Activated CD4-positive, alpha-beta T cell treated with anti-CD3 and anti-CD28 coated beads, Interleukin-2, amount 10 ng/mL, durations not matched to agents 7 days and 5 days (primary cell): ENCODE data around the gene PDE1A. TPM values are rescaled to one million over a fixed set of nuclear protein-coding genes. Genes with fewer than 3 reads are reported as not detected.

Experiments
- CTCF ChIA-PET: fragments of 350-600 bp; sonication (Branson Sonifier 250); formaldehyde crosslinking; loops from one replicate; lab custom pipeline; 2021; ENCODE audit warnings: antibody characterized with exemption; lab: Charles Lee
- POLR2A ChIA-PET: fragments of 350-600 bp; sonication (Branson Sonifier 250); formaldehyde crosslinking; loops from one replicate; lab custom pipeline; 2021; ENCODE audit warnings: antibody characterized with exemption; lab: Charles Lee
- DNase-seq: peaks from one replicate; pipeline ENCODE4 v3.0.0-alpha.2; 2020
- H3K27ac Mint-ChIP-seq: one replicate; pipeline ENCODE4 v1.8.0; 2021; ENCODE audit warnings: mild to moderate bottlenecking, moderate library complexity, mixed read lengths
- H3K27me3 Mint-ChIP-seq: one replicate; pipeline ENCODE4 v1.8.0; 2021; ENCODE audit warnings: mixed read lengths
- H3K36me3 Mint-ChIP-seq: one replicate; pipeline ENCODE4 v1.8.0; 2021; ENCODE audit warnings: low read depth, mixed read lengths
- H3K4me1 Mint-ChIP-seq: one replicate; pipeline ENCODE4 v1.8.0; 2021; ENCODE audit warnings: mixed read lengths
- H3K4me3 Mint-ChIP-seq: one replicate; pipeline ENCODE4 v1.8.0; 2021; ENCODE audit warnings: mild to moderate bottlenecking, moderate library complexity, mixed read lengths
- H3K9me3 Mint-ChIP-seq: one replicate; pipeline ENCODE4 v1.8.0; 2021; ENCODE audit warnings: mixed read lengths
- total RNA-seq, 2 experiments: library from RNA; stranded (reverse); gene quantifications; one replicate each; pipeline ENCODE4 v1.2.3, GENCODE V29; 2021

PDE1A gene
- total RNA-seq = not detected

DNA sequence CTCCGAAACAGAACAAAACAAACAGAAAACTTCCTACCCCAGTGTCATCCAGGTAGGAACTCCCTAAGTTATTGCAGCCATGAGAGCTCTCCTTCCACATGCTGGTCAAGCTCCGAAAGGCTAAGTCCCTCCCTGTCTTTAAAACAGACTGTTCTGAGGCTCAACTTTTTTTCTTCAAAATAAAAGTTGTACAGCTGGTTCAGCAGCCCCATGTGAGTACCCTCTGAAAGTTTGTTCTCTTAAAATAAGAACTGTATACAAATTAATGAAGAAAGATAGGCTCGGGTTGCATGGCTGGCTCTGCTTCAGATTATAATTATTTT is at the start of gene PDE1A:
TSS of gene PDE1A (minus strand) at position 119 of the 323 bp plus-strand sequence.
- ChIA-PET POLR2A (no interaction called here), CTCF (no interaction called here)
- DNase-seq = no peak
- Mint-ChIP-seq H3K36me3 (no peaks in the 10 kb centered on the region), H3K27me3 (no peaks in the 10 kb centered on the region), H3K4me3 (no peak within 1 kb of the TSS), H3K27ac (no peak within 1 kb of the TSS), H3K4me1 (no peaks in the 10 kb centered on the region), H3K9me3 (peaks cover 3% of the 10 kb centered on the region)

DNA sequence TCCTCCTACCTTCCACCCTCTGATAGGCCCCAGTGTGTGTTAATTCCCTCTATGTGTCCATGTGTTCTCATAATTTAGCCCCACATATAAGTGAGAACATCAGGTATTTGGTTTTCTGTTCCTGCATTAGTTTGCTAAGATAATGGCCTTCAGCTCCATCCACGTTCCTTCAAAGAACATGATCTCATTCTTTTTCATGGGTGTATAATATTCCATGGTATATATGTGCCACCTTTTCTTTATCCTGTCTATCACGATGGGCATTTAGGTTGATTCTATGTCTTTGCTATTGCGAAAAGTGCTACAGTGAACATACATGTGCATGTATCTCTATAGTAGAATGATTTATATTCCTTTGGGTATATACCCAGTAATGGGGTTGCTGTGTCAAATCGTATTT is 46.8 kb upstream of the PDE1A start:
- ChIA-PET CTCF (no interaction called here), POLR2A (no interaction called here)
- Mint-ChIP-seq H3K9me3 (no peaks in the 10 kb centered on the region), H3K4me1 (no peaks in the 10 kb centered on the region), H3K4me3 (no peak overlapping the region), H3K36me3 (no peaks in the 10 kb centered on the region), H3K27me3 (no peaks in the 10 kb centered on the region), H3K27ac (no peak overlapping the region)
- DNase-seq = no peak

DNA sequence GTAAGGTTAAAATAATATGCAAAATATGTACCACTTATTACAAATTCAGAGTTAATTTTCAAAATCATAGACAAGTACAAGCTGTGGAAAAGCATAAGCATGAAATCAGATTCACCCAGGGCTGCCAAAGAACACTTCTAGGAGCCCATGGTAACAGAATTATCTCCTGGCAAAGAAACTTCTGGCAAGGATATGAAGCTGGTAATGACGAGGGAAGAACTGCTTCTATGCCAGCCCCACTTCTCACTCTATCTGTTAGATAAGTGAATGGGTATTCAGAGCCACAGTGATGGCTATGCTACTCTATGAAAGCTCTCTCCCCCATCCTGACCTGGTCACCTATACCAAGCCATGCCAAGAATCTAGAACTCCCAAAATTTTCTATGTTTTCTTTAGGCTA is 36.9 kb upstream of the PDE1A start:
- no peaks in the 10 kb centered on the region for H3K36me3 Mint-ChIP-seq

DNA sequence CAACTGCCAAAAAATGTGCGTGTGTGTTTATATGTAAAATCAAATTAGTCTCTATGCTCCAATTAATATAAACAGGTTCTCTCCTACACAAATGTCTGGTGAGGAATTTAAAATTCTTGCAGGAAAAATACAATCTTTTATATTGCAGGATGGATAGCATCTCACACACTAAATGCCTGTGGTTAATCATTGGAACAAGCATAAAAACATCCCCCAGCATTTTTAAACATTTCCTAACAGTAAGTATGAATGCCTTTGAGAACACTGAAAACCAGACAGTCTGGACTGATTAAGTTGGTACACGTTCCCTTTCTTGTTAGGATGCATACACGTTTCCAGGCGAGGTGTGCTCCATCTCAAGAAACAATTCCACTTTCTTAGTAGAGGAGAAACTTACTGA is 29.9 kb upstream of the PDE1A start:
- Mint-ChIP-seq H3K27ac (no peak overlapping the region), H3K9me3 (no peaks in the 10 kb centered on the region), H3K27me3 (no peaks in the 10 kb centered on the region), H3K36me3 (no peaks in the 10 kb centered on the region), H3K4me1 (no peaks in the 10 kb centered on the region), H3K4me3 (no peak overlapping the region)
- DNase-seq = no peak
- POLR2A ChIA-PET = no interaction called here
- CTCF ChIA-PET = no interaction called here

More for the DNA sequence above, 36.9 kb upstream of the PDE1A start:
- Mint-ChIP-seq H3K4me1 (no peaks in the 10 kb centered on the region), H3K9me3 (no peaks in the 10 kb centered on the region), H3K27me3 (no peaks in the 10 kb centered on the region), H3K27ac (no peak overlapping the region), H3K4me3 (no peak overlapping the region)
- ChIA-PET POLR2A (interaction anchor here (0.6 kb wide), 1 partner anchor 1726 kb away, joined by 3 read pairs; no protein-coding TSS in a partner anchor), CTCF (no interaction called here)
- DNase-seq = no peak

DNA sequence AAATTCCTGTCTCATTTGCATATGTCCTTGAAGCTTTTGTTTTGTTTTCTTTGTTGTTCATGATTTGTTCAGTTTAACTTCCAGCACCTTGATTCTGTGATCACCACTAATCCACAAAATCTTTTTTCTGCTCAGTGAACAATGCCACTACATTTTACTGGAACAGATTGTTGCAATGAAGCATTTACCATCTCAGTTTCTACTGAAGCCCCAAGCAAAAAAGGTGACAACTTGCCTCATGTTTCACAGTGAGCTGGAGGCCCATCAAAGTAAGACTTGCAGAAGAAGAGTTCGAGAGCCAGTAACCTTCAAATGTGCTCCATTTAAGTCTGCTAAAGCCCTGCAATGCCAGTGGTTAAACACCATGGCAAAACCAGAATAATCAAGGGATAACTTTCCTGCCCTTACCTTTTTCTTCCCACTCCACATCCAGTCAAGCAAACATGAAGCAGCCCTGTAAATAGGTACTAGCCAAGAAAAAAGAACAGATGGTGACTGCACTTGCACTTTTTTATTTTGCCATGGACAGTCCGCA is 25.7 kb upstream of the PDE1A start:
- Mint-ChIP-seq H3K36me3 (no peaks in the 10 kb centered on the region), H3K27me3 (no peaks in the 10 kb centered on the region), H3K4me3 (no peak overlapping the region), H3K27ac (no peak overlapping the region), H3K9me3 (no peaks in the 10 kb centered on the region), H3K4me1 (no peaks in the 10 kb centered on the region)
- ChIA-PET CTCF (no interaction called here), POLR2A (no interaction called here)
- no peak for DNase-seq

DNA sequence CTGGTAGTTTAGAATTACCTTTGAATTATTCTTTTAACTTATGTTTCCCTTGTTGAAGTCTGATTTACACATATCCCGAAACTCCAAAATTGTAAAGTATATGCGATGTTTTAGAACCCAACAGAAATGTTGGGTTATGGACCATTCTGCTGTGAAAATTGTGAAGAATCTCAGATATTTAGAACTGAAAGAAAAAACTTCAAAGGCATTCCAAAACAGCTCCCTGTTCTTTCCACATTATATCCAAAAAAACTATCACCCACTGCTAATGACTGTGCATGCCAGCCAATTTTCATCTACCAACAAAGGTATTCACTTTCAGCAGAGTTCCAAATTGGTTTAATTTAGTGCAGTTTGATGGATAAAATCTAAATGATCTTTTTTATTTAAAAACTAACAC is 21.5 kb upstream of the PDE1A start:
- ChIA-PET CTCF (no interaction called here), POLR2A (no interaction called here)
- H3K27me3 Mint-ChIP-seq = no peaks in the 10 kb centered on the region
- H3K27ac Mint-ChIP-seq = no peak overlapping the region
- H3K36me3 Mint-ChIP-seq = no peaks in the 10 kb centered on the region
- H3K4me3 Mint-ChIP-seq = no peak overlapping the region
- no peak for DNase-seq
- no peaks in the 10 kb centered on the region for H3K4me1 Mint-ChIP-seq
- no peaks in the 10 kb centered on the region for H3K9me3 Mint-ChIP-seq

DNA sequence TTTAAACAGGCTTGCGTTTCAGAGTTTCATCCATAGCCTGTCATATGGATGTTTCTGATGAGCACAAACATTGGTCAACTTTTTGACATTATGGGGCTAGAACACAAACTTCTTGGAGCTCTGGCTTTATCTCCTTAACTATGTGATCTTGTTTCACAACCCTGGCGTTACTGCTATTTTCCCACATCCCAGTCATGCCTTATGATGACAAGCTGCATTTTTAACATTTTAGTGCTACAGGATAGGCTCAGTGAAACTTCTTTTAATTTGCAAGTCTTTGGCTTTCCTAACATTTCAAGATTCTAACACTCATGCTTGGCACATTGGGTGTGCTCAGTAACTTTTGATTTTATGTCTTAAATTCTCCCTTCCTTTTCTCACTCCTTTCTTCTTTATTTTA is 21.0 kb upstream of the PDE1A start:
- H3K27me3 Mint-ChIP-seq = no peaks in the 10 kb centered on the region
- no peaks in the 10 kb centered on the region for H3K4me1 Mint-ChIP-seq
- ChIA-PET POLR2A (no interaction called here), CTCF (no interaction called here)
- DNase-seq = no peak
- no peaks in the 10 kb centered on the region for H3K9me3 Mint-ChIP-seq
- no peaks in the 10 kb centered on the region for H3K36me3 Mint-ChIP-seq
- H3K4me3 Mint-ChIP-seq = no peak overlapping the region
- no peak overlapping the region for H3K27ac Mint-ChIP-seq

DNA sequence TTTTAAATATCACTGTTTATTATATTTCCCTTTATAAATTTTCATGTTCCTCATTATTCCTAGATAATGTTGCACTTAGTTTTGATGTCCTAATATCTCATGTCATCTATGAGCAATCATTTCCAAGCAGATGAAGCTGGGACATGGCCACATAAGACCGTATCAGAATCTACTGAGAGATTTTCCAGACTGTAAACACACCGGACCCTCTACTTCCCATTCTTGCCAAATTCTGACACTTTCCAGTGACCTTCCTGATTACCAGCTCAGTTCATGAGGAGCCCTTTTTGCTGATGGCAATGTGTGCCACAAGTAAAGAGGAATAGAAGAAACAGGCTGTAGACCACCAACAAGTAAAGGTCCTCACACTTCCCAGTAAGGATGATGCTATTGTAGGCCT is 20.3 kb upstream of the PDE1A start:
- no peak overlapping the region for H3K4me3 Mint-ChIP-seq

DNA sequence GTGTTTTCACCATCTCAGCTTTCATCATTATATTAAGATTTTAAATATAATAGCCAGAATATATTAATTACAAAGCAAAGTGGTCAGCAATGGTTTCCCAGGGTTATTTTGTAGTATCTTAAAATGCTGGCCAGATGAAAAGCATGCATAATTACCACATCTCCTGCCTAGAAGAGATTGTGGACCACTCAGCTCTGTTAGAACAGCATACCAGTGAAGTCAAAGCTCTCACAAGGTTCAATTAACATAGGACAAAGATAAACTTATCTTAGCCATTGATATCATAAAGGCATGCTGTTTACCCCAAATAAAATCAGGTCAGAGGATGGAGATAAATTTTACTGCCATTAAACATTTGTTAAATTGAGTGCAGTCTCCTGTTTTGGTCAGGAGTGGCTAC is 19.3 kb upstream of the PDE1A start:
- H3K27ac Mint-ChIP-seq = no peak overlapping the region
- no peaks in the 10 kb centered on the region for H3K9me3 Mint-ChIP-seq
- H3K36me3 Mint-ChIP-seq = no peaks in the 10 kb centered on the region
- ChIA-PET POLR2A (no interaction called here), CTCF (no interaction called here)
- no peak overlapping the region for H3K4me3 Mint-ChIP-seq
- no peaks in the 10 kb centered on the region for H3K4me1 Mint-ChIP-seq
- no peaks in the 10 kb centered on the region for H3K27me3 Mint-ChIP-seq
- no peak for DNase-seq

More for the DNA sequence above, 20.3 kb upstream of the PDE1A start:
- H3K27ac Mint-ChIP-seq = no peak overlapping the region
- no peaks in the 10 kb centered on the region for H3K27me3 Mint-ChIP-seq
- DNase-seq = no peak
- no peaks in the 10 kb centered on the region for H3K36me3 Mint-ChIP-seq
- POLR2A ChIA-PET = no interaction called here
- H3K4me1 Mint-ChIP-seq = no peaks in the 10 kb centered on the region
- CTCF ChIA-PET = no interaction called here
- no peaks in the 10 kb centered on the region for H3K9me3 Mint-ChIP-seq

DNA sequence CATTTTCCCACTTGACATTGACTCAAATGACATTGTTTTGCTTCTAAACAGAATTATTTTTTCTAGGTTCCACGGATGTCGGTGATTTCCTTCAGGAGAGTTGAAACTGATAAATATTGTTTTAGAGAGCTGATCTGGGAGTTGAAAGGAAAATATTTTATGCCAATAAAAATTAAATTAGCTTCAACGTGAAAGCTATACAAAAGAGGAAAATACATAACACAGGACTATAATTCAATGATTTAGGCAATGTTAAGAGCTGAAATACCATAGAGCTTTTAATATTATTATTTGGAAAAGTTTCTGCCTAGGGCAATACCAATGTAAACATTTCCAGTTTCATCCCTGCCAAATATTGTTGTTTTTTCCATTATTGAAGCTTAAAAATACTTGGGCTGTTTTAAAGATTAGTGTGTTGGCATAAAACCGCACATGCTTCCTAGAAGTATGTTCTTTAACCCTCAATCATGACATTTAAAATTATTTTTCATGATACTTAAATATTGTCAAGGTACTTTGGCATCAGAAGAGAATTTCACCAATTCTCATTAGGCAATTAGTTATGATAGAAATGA is 18.6 kb upstream of the PDE1A start:
- ChIA-PET POLR2A (no interaction called here), CTCF (no interaction called here)
- Mint-ChIP-seq H3K4me1 (no peaks in the 10 kb centered on the region), H3K27me3 (no peaks in the 10 kb centered on the region), H3K36me3 (no peaks in the 10 kb centered on the region), H3K4me3 (no peak overlapping the region), H3K9me3 (no peaks in the 10 kb centered on the region), H3K27ac (no peak overlapping the region)
- DNase-seq = no peak

DNA sequence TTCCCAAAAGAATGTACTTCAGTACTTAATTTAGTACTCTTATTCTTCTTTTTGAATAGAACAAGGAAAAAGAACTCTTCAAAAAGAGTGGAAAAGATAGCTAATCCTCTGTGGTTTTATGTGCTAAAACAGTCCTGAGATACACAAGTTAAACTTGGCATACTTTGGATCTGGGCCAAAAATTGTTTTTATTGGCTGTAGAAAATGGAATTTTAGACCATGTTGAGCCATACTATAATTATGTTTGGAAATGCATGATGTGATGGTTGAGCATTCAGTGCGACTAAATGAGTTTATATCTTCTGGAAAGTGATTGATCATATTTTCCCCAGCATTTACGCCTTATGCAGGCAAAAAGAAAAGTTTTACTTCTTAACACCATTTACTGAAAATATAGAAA is 18.0 kb upstream of the PDE1A start:
- H3K36me3 Mint-ChIP-seq = no peaks in the 10 kb centered on the region
- no peak for DNase-seq
- CTCF ChIA-PET = no interaction called here
- H3K27me3 Mint-ChIP-seq = no peaks in the 10 kb centered on the region
- no peaks in the 10 kb centered on the region for H3K9me3 Mint-ChIP-seq
- H3K4me3 Mint-ChIP-seq = no peak overlapping the region
- POLR2A ChIA-PET = no interaction called here
- H3K4me1 Mint-ChIP-seq = no peaks in the 10 kb centered on the region
- H3K27ac Mint-ChIP-seq = no peak overlapping the region

DNA sequence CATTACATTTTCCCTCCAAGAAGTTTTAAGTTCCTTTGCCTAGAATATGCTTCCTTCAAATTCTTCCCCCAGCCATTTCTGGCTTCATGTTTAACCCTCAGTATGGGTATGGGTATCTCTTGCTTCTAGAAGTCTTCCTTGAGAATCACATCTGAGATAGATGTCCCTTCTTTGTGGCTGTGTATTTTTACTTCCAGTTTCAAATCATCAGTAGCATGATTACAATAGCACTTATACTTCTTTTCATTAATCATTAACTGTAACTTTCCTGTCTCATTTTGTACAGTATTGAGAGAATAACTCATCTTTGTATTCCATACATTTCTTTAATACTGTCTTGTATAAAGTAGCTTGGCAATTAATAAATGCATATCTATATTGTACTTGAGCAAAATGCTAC is 17.3 kb upstream of the PDE1A start:
- Mint-ChIP-seq H3K27ac (no peak overlapping the region), H3K4me1 (no peaks in the 10 kb centered on the region), H3K4me3 (no peak overlapping the region), H3K27me3 (no peaks in the 10 kb centered on the region), H3K9me3 (no peaks in the 10 kb centered on the region), H3K36me3 (no peaks in the 10 kb centered on the region)
- ChIA-PET CTCF (no interaction called here), POLR2A (no interaction called here)
- DNase-seq = no peak

DNA sequence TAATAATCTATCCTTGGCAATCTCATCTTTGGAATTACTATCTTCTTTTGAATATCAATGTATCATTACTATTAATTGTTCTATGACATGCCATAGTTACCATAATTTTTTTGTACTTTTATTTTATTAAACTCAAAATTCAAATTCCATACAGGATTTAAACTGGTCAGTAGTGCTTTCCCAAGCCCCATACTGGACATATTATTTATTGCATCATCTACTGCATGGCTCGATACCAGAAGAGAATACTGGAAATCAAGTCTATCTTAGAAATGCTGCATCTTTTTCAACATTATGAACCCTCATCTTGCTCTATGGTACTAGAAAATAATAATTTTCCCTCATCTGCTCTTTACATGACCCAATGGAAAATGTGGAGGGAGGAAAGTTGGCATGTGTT is 9.4 kb upstream of the PDE1A start:
- ChIA-PET CTCF (no interaction called here), POLR2A (no interaction called here)
- no peak for DNase-seq
- H3K9me3 Mint-ChIP-seq = peaks cover under 1% of the 10 kb centered on the region
- H3K4me1 Mint-ChIP-seq = no peaks in the 10 kb centered on the region
- no peak overlapping the region for H3K4me3 Mint-ChIP-seq
- no peaks in the 10 kb centered on the region for H3K27me3 Mint-ChIP-seq
- H3K36me3 Mint-ChIP-seq = no peaks in the 10 kb centered on the region
- H3K27ac Mint-ChIP-seq = no peak overlapping the region

DNA sequence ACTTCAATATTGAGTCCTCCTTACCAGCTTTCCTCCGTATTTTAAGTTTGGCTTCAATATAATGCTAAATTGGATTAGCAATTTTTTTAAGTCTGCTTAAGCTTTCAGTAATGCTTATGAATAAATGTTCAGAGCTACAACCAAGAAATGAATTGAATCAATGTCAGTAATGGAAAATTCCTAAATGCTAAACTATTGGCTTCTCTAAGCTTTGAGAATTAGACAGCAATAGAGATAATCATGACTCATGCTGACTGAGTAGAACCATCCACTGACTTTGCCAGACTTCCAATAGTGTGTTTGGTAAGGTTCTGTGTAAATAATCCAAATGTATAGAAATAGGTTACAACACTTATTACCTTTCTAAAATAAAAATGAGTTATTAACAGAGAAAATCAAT is 8.9 kb upstream of the PDE1A start:
- ChIA-PET CTCF (no interaction called here), POLR2A (no interaction called here)
- Mint-ChIP-seq H3K9me3 (peaks cover 3% of the 10 kb centered on the region), H3K27ac (no peak overlapping the region), H3K4me3 (no peak overlapping the region), H3K36me3 (no peaks in the 10 kb centered on the region), H3K27me3 (no peaks in the 10 kb centered on the region), H3K4me1 (no peaks in the 10 kb centered on the region)
- DNase-seq = no peak
